Hematopoietic multipotent progenitor cell treated with erythropoietin and hydrocortisone succinate and interleukin-3 and kit ligand, for 6 days (in vitro differentiated cells): ENCODE measurements around the gene VPREB1.
"Not testable (repeated sequence)": the region's sequence is repeated elsewhere in the genome, so short reads cannot be mapped to it uniquely, and the experiment has no call there.

ENCODE experiments used
- DNase-seq: peaks from one replicate; pipeline ENCODE4 v3.0.0-alpha.2; 2015

Gene VPREB1

GRCh38 chr22:22244316-22245250, at the start of gene VPREB1:
TSS of gene VPREB1 (plus strand) at chr22:22244786. CDS start at chr22:22244814, 28 bp downstream.
- DNase-seq, result no peak

- DNase-seq, result no peak
Observed at GRCh38 chr22:22194931-22195264, 49.7 kb upstream of the VPREB1 start.

GRCh38 chr22:22195265-22196017, 49.1 kb upstream of the VPREB1 start:
- peak; percentile 91 for DNase-seq

- DNase-seq, result no peak
Observed at GRCh38 chr22:22196018-22196533, 48.5 kb upstream of the VPREB1 start.

- no peak for DNase-seq
Observed at GRCh38 chr22:22196833-22197477, 47.6 kb upstream of the VPREB1 start.

- DNase-seq, result no peak
Observed at GRCh38 chr22:22197993-22198402, 46.6 kb upstream of the VPREB1 start.

GRCh38 chr22:22198751-22199150, 45.8 kb upstream of the VPREB1 start:
- no peak for DNase-seq

GRCh38 chr22:22199634-22200033, 45.0 kb upstream of the VPREB1 start:
- DNase-seq, result no peak

GRCh38 chr22:22200569-22201184, 43.9 kb upstream of the VPREB1 start:
- DNase-seq, result no peak

- peak; percentile 59 for DNase-seq
Observed at GRCh38 chr22:22201185-22201929, 43.2 kb upstream of the VPREB1 start.

- DNase-seq, result no peak
Observed at GRCh38 chr22:22201930-22202343, 42.6 kb upstream of the VPREB1 start.

GRCh38 chr22:22203048-22203971, 41.3 kb upstream of the VPREB1 start:
- DNase-seq, result no peak

- DNase-seq, result peak; percentile 88
Observed at GRCh38 chr22:22207845-22208564, 36.6 kb upstream of the VPREB1 start.

GRCh38 chr22:22208652-22209051, 35.9 kb upstream of the VPREB1 start:
- no peak for DNase-seq

GRCh38 chr22:22209080-22209640, 35.4 kb upstream of the VPREB1 start:
- not testable (repeated sequence) for DNase-seq

GRCh38 chr22:22210375-22210774, 34.2 kb upstream of the VPREB1 start:
- no peak for DNase-seq

- DNase-seq, result no peak
Observed at GRCh38 chr22:22210889-22211833, 33.4 kb upstream of the VPREB1 start.

GRCh38 chr22:22213231-22213630, 31.4 kb upstream of the VPREB1 start:
- no peak for DNase-seq
